Central memory CD4-positive, alpha-beta T cell (primary cell): ENCODE data around the gene FRMD3.
"Not testable (repeated sequence)": the region's sequence is repeated elsewhere in the genome, so short reads cannot be mapped to it uniquely, and the experiment has no call there.

Experiments
- DNase-seq: peaks from one replicate; pipeline ENCODE4 v3.0.0; 2022

FRMD3 gene

GRCh38 chr9:83521411-83521810, 16.8 kb downstream of the FRMD3 start:
- DNase-seq, result no peak

DNA sequence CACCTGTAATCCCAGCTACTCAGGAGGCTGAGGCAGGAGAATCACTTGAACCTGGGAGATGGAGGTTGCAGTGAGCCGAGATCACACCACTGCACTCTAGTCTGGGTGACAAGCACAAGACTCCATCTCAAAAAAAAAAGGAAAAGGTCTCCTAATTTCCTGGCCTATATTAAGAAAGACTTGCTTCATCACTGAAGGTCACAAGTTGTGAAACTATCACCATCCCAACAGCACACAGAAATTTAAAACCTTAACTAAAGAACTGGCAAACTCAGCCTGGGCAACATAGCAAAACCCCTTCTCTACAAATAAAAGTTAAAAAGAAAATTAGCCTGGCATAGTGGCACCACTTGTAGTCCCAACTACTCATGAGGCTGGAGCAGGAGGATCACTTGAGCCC, 17.2 kb downstream of the FRMD3 start:
- DNase-seq, result no peak

DNA sequence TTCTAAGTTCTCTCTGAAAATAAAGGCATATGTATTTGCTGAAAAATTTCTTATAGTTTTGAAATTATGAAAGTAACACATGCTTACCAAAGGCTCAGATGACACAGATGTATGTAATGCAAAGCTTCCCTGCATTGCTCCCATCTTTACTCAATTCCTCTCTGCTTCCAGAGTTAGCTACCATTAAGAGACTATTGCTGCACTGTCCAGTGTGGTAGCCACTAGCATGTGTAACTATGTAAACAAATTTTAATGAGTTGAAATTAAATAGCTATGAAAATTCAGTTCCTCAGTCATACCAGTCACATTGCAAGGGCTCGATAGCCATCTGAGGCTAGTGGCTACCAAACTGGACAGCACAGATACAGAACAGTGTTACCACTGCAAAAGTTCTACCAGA, 17.9 kb downstream of the FRMD3 start:
- DNase-seq, result no peak

DNA sequence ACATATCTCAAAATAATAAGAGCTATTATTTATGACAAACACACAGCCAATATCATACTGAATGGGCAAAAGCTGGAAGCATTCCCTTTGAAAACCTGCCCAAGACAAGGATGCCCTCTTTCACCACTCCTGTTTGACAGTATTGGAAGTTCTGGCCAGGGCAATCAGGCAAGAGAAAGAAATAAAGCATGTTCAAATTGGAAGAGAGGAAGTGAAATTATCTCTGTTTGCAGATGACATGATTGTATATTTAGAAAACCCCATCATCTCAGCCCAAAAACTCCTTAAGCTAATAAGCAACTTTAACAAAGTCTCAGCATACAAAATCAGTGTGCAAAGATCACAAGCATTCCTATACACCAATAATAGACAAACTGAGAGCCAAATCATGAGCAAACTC, 20.2 kb downstream of the FRMD3 start:
- DNase-seq, result not testable (repeated sequence)

GRCh38 chr9:83514767-83515166, 23.4 kb downstream of the FRMD3 start:
- DNase-seq, result no peak

- no peak for DNase-seq
Measured at GRCh38 chr9:83512621-83513020, 25.6 kb downstream of the FRMD3 start.

GRCh38 chr9:83511051-83511450, 27.1 kb downstream of the FRMD3 start:
- DNase-seq, result no peak

DNA sequence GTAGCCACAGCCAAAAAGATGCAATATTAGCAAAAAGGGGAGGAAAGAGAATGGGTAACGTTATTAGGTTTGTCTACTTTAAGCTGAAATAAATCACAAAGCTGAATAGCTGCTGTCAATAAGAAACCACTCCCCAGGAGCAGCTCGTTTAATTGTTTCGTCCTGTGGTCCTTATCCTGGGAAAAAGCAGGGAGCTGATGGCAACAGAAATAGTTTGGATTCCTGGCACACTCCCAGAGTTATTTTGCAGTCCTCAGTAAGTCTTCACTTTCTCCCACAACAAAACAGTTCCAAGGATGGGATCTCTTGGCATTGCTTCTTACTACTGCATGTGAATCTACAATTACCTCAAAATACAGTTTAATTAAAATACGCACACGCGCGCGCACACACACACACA, 28.8 kb downstream of the FRMD3 start:
- DNase-seq, result no peak

DNA sequence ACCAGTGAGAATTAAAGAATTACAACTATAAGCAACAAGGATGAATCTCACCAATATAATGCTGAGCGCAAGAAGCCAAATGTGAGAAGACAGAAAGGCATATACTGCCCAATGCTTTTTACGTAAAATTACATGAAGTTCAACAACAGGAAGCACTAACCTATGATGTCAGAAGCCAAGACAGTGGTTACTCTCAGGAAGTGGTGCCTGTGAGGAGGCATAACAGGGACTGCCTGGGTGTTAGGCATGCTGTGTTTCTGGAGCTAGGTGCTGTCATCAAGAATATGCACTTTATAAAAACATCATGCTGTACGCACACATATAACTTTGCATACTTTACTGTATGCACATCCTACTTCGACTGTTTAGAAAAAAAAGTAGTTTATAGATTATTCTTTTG, 30.1 kb downstream of the FRMD3 start:
- peak; percentile 11 for DNase-seq

DNA sequence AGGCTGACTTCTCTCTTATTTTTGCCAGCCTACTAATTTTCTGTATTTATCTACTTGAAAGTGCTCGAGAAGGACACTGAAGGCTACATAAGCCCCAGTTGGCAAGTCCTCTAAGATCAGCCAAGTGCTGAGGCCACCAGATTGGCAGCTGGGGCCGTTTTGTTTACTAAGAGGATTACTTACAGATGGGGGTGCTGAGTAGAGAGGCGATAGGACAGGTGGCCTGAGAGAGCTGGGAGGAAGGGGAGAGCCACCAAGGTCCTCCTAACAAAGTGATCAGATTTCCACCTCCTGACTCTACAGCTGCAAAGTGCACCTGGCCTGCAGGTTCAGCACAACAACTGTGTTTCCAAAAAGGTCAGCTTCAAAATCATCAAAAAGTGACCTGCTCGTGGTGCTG, 32.9 kb downstream of the FRMD3 start:
- no peak for DNase-seq

DNA sequence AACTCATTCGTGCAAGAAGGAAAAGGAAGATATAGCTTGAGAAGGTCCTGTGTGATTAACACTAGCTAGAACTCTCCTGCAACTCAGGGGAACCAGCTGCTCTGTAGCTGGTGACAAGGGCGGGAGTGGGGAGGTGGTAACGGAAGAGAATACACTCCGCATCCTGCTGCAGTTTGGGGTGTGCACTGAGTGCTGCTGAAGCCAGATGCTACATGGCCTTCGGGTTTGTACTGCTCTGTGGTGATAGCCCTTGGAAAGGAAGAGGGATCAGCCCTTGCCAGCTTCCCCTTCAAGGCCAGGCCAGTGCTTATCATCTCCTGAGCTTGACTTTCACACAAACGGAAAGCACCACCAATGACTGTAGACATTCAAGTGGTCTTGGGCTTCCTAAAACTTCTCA, 34.3 kb downstream of the FRMD3 start:
- DNase-seq, result no peak

DNA sequence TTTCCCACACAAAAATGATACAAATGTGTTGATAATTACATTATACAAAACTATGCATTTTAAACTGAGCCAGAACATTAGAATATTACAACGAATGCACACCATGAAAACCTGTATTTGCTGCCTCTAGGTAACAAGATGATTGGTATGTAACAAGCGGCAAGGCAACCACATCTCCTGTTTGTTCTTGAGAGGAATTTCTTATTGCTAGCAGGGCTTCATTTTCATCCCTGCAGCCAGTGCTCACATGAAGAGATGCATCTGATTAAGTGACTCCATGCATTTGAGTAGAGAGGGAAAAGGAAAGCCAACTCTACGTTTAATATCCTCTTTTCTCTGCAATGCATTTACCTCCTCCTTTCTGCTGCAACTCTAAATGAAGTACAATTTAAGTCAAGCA, 36.6 kb downstream of the FRMD3 start:
- DNase-seq, result no peak

DNA sequence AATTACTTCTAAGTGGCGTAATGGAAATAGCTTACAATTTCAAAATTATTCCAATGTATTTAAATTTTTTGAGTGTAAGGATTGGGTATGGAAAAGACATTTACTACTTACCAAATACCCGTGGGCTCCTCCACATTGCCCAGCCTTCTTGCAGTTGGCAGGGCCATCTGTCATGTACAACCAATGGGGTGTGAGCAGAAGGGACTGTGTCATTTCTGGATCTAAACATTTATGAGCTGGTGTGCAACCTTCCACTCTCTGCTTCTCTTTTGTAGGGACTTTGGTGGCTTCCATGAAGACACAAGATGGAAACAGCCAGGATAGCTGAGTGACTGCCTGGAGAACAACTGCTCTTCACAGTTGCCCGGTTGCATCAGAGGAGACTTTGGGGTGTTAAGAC, 40.8 kb downstream of the FRMD3 start:
- no peak for DNase-seq

DNA sequence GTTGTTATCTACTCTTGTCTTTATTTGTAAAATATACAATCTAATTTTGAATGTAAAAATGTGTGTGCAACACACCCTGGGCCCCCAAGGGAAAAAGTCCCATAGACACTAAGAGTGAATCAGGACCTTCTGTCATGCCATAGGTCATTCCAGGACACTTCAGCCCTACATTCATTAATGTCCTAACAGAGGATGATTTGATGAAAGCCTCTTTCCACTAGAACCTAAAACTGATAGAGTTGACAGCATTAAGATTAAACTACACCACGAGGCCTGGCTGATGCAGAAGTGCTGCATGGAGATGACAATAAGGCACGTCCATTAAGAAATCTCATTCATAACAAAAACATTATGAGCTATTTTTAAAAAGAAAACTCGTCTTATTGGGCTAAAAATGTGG, 46.2 kb downstream of the FRMD3 start:
- no peak for DNase-seq

GRCh38 chr9:83491413-83491812, 46.8 kb downstream of the FRMD3 start:
- DNase-seq, result no peak

GRCh38 chr9:83489961-83490360, 48.2 kb downstream of the FRMD3 start:
- DNase-seq, result no peak

DNA sequence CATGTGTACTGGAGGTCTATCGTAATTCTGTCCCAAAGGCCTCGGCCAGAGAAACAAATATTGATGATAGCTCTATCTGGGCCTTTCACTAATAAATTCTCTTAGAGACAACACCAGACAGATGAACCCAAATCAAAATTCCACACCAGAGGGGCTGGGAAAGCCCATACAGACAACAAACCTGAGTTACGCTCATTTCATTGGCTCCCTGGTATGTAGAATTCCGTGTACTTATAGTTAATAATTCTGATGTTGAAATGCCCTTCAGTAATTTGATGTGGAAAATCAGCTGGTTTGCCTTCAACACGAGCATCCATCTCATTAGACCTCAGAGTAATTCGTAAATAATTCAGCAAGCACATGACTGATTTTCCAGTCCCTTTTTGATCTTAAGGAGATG, 53.2 kb downstream of the FRMD3 start:
- no peak for DNase-seq

GRCh38 chr9:83483223-83483622, 55.0 kb downstream of the FRMD3 start:
- DNase-seq, result no peak

GRCh38 chr9:83479765-83480164, 58.4 kb downstream of the FRMD3 start:
- DNase-seq, result no peak

GRCh38 chr9:83477571-83477970, 60.6 kb downstream of the FRMD3 start:
- DNase-seq, result no peak

- DNase-seq, result no peak
Measured at GRCh38 chr9:83477120-83477519, 61.1 kb downstream of the FRMD3 start.

DNA sequence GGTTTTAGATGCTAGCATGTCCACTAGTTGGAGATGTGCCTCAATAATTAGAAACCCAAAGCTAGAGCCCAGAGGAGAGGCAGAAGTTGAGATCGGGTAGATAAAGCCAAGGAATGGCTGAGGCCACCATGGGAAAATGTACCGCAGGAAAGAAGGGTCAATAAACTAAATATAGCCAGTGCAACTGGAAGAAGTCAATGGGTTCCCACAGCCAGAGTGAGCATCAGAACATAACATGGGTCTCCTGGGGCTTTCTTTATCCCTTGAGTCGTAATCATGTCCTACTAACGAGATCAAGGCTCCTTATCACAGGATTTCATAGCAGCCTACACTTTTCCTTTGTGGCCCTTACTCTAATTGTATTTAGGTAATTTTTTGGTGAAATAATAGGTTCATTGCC, 61.7 kb downstream of the FRMD3 start:
- no peak for DNase-seq

GRCh38 chr9:83475741-83476140, 62.5 kb downstream of the FRMD3 start:
- DNase-seq, result no peak

GRCh38 chr9:83474631-83475030, 63.6 kb downstream of the FRMD3 start:
- no peak for DNase-seq

DNA sequence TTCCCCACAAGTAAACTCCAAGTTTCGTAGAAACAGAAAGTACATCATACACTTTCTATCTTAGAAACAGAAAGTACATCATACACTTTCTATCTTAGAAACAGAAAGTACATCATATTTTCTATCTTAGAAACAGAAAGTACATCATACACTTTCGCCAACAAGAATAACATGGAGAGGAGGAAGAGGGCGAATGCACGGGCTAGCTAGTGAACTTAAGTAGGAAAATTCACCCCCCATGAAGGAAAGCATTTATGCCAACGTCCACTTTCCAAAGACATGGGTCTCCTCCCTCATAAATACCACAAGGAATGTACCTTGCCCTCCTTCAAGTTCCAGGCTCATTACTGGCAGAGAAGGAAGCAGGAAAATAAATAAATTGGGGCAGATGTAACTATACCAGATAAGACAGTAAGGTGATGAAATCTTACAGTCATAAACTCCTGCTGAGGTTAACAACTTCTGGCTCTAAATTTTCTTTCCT, 64.7 kb downstream of the FRMD3 start:
- DNase-seq, result no peak

DNA sequence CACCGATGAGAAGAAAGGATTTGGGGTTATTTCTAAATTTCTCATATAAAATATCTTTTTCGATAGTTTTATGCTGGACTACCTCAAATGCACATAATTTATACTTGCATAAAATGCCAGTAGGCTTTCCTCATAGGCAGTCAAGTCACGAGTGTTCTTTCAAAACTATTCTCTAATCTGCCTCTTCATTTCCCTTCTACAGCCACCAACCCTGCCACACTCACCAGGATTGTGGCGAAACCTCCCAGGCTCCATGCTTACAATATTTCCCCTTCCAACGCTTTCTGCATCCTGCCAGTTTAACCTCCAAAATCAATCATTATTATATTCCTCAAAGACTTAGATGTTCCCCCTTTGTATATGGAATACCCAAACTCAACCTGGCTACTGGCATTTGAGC, 65.4 kb downstream of the FRMD3 start:
- no peak for DNase-seq
